Adrenal gland (tissue), 5 donors: ENCODE results near the gene PUS1.

Source experiments
- POLR2A ChIP-seq, 2 donors: fragments of 450-650 bp; IDR thresholded peaks; one replicate each; pipeline ENCODE4 v1.6.1; 2017; ENCODE audit warnings: antibody characterized with exemption in 2 of 2, mild to moderate bottlenecking in 2 of 2, moderate library complexity in 1 of 2
- TF ChIP-seq, protein P1 (sequence below), 6 experiments: fragments of 450-650 bp in 4 of 6; fragments of 200-600 bp in 2 of 6; sonication (generic) in 1 of 6; IDR thresholded peaks; 1 replicate in 5 of 6; 2 replicates in 1 of 6; pipeline versions ENCODE4 v1.5.1 to v1.8.0; 2016 to 2021; ENCODE audit warnings: antibody characterized with exemption in 6 of 6, mild to moderate bottlenecking in 2 of 6, moderate library complexity in 1 of 6
- donor health status: DM: no; HTN: no; CAD: no.

GRCh38 chr12:131986361-131986760 is 57.3 kb downstream of the PUS1 start:
- TF ChIP-seq, protein P1, sequence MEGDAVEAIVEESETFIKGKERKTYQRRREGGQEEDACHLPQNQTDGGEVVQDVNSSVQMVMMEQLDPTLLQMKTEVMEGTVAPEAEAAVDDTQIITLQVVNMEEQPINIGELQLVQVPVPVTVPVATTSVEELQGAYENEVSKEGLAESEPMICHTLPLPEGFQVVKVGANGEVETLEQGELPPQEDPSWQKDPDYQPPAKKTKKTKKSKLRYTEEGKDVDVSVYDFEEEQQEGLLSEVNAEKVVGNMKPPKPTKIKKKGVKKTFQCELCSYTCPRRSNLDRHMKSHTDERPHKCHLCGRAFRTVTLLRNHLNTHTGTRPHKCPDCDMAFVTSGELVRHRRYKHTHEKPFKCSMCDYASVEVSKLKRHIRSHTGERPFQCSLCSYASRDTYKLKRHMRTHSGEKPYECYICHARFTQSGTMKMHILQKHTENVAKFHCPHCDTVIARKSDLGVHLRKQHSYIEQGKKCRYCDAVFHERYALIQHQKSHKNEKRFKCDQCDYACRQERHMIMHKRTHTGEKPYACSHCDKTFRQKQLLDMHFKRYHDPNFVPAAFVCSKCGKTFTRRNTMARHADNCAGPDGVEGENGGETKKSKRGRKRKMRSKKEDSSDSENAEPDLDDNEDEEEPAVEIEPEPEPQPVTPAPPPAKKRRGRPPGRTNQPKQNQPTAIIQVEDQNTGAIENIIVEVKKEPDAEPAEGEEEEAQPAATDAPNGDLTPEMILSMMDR (IDR thresholded peaks at IDR 0.05): no peak
- no peak for TF ChIP-seq POLR2A (IDR thresholded peaks at IDR 0.05)
